Stimulated activated CD8-positive, alpha-beta memory T cell treated with anti-CD3 and anti-CD28 coated beads, Interleukin-4, amount 100 ng/mL, for 24 hours (primary cell): ENCODE data around the gene PSME4.
"Not testable (repeated sequence)": the region's sequence is repeated elsewhere in the genome, so short reads cannot be mapped to it uniquely, and the experiment has no call there.

ENCODE experiments used
- DNase-seq: peaks from one replicate; pipeline ENCODE4 v3.0.0-alpha.2; 2020; ENCODE audit warnings: low read depth

Gene PSME4

GRCh38 chr2:53886406-53887280 is 84.2 kb downstream of the PSME4 start:
- no peak for DNase-seq

GRCh38 chr2:53884883-53885282 is 85.9 kb downstream of the PSME4 start:
- DNase-seq: no peak

- no peak for DNase-seq
These were observed 88.8 kb downstream of the PSME4 start for GRCh38 chr2:53881986-53882385.

- DNase-seq: no peak
These were observed 89.4 kb downstream of the PSME4 start for GRCh38 chr2:53881360-53881759.

- DNase-seq: no peak
These were observed 90.0 kb downstream of the PSME4 start for GRCh38 chr2:53880756-53881155.

GRCh38 chr2:53877556-53877955 is 93.2 kb downstream of the PSME4 start:
- DNase-seq: no peak

- no peak for DNase-seq
These were observed 93.7 kb downstream of the PSME4 start for GRCh38 chr2:53877112-53877511.

GRCh38 chr2:53874401-53874950 is 96.3 kb downstream of the PSME4 start:
- no peak for DNase-seq

GRCh38 chr2:53867773-53868172 is 103.0 kb downstream of the PSME4 start:
- DNase-seq: no peak

- no peak for DNase-seq
These were observed 103.6 kb downstream of the PSME4 start for GRCh38 chr2:53867169-53867568.

GRCh38 chr2:53865962-53866361 is 104.8 kb downstream of the PSME4 start:
- DNase-seq: no peak

- no peak for DNase-seq
These were observed 105.5 kb downstream of the PSME4 start for GRCh38 chr2:53865264-53865663.

- no peak for DNase-seq
These were observed 107.1 kb downstream of the PSME4 start for GRCh38 chr2:53863538-53864227.

- DNase-seq: no peak
These were observed 109.0 kb downstream of the PSME4 start for GRCh38 chr2:53861824-53862223.

GRCh38 chr2:53859206-53860181 is 111.3 kb downstream of the PSME4 start, which contains the start of gene GPR75:
Gene GPR75, minus strand, starts transcription at chr2:53859967. Its CDS starts 5,211 bp downstream, at chr2:53854756.
- no peak for DNase-seq

GRCh38 chr2:53856272-53856671 is 114.5 kb downstream of the PSME4 start:
- DNase-seq: no peak

- no peak for DNase-seq
These were observed 116.1 kb downstream of the PSME4 start for GRCh38 chr2:53854678-53855077.

GRCh38 chr2:53852532-53852931 is 118.3 kb downstream of the PSME4 start:
- DNase-seq: no peak

- DNase-seq: not testable (repeated sequence)
These were observed 119.6 kb downstream of the PSME4 start for GRCh38 chr2:53851052-53851757.

- DNase-seq: no peak
These were observed 122.7 kb downstream of the PSME4 start for GRCh38 chr2:53848062-53848461.

- no peak for DNase-seq
These were observed 127.2 kb downstream of the PSME4 start for GRCh38 chr2:53843595-53843994.
